ENCODE results near the gene MRPL36.
A peak's percentile ranks its signal among the peaks of the same experiment; 100 is the strongest.

MRPL36 gene

GRCh38 chr5:1765141-1765879 lies 34.3 kb downstream of the MRPL36 start:
- TF ChIP-seq CTCF (IDR thresholded peaks at IDR 0.05; ENCODE audit: borderline replicate concordance, insufficient read depth, low read depth, low read length): no peak
- no peak overlapping the region for H3K4me3 ChIP-seq (ENCODE audit: low read depth, low read length)

GRCh38 chr5:1764606-1764960 lies 35.1 kb downstream of the MRPL36 start:
- no peak overlapping the region for H3K4me3 ChIP-seq (ENCODE audit: low read depth, low read length)
- no peak for TF ChIP-seq CTCF (IDR thresholded peaks at IDR 0.05; ENCODE audit: borderline replicate concordance, insufficient read depth, low read depth, low read length)

GRCh38 chr5:1763960-1764605 lies 35.6 kb downstream of the MRPL36 start:
- TF ChIP-seq CTCF (IDR thresholded peaks at IDR 0.05; ENCODE audit: borderline replicate concordance, insufficient read depth, low read depth, low read length): no peak
- no peak overlapping the region for H3K4me3 ChIP-seq (ENCODE audit: low read depth, low read length)

- no peak overlapping the region for H3K4me3 ChIP-seq (ENCODE audit: low read depth, low read length)
- peak; percentile 67 for TF ChIP-seq CTCF (IDR thresholded peaks at IDR 0.05; ENCODE audit: borderline replicate concordance, insufficient read depth, low read depth, low read length)
Observed at GRCh38 chr5:1763548-1763911, 36.1 kb downstream of the MRPL36 start.

- TF ChIP-seq CTCF (IDR thresholded peaks at IDR 0.05; ENCODE audit: borderline replicate concordance, insufficient read depth, low read depth, low read length): no peak
- no peak overlapping the region for H3K4me3 ChIP-seq (ENCODE audit: low read depth, low read length)
Observed at GRCh38 chr5:1762883-1763547, 36.6 kb downstream of the MRPL36 start.

- TF ChIP-seq CTCF (IDR thresholded peaks at IDR 0.05; ENCODE audit: borderline replicate concordance, insufficient read depth, low read depth, low read length): no peak
- H3K4me3 ChIP-seq (ENCODE audit: low read depth, low read length): no peak overlapping the region
Observed at GRCh38 chr5:1762121-1762882, 37.3 kb downstream of the MRPL36 start.

Measured in GM12875 (cell line).